GM12874 (cell line): ENCODE data around the gene KCNK6.

ENCODE experiments used
- CTCF ChIP-seq: IDR thresholded peaks from 2 replicates; pipeline ENCODE4 v1.5.1; 2011; ENCODE audit warnings: low read depth, mild to moderate bottlenecking, control low read depth, low read length, moderate library complexity; ENCODE audit not compliant: insufficient read depth

KCNK6 gene

DNA sequence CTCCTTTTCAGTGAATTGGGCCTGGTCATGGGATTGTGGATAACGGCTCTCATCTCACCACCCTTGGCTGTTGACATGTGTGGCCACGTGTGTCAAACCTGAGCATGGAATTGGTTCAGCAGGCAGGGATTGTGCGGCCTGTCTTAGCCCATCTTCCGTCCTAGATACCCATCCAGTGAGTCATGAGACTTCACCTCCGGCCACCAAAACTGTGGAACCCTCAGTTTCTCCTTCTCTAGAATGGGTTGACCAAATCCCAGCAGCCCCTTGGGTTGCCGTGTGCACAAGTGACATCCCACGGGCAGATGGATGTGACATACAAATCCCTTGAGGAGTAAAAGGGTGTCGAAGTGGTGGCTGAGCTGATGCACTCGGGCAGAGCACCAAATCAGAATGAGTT, 61.5 kb downstream of the KCNK6 start:
- no peak for TF ChIP-seq CTCF
